Peyer's patch (tissue), 4 donors: Measurements from ENCODE around the gene SLC39A10. TPM values are rescaled to one million over a fixed set of nuclear protein-coding genes. Genes with fewer than 3 reads are reported as not detected.
A peak's percentile ranks its signal among the peaks of the same experiment; 100 is the strongest.
"Not testable (repeated sequence)": the region's sequence is repeated elsewhere in the genome, so short reads cannot be mapped to it uniquely, and the experiment has no call there.

Experiments
- DNase-seq, 3 donors: peaks; one replicate each; pipeline ENCODE4 v3.0.0-alpha.2; 2017 to 2019
- H3K27ac ChIP-seq, 4 donors: fragments of 200-600 bp; sonication (generic); one replicate each; pipeline ENCODE4 v1.5.1; 2016 to 2019
- H3K27me3 ChIP-seq, 2 donors: fragments of 200-600 bp; sonication (generic); one replicate each; pipeline ENCODE4 v1.5.1; 2019
- H3K36me3 ChIP-seq, 3 donors: fragments of 200-600 bp; sonication (generic); one replicate each; pipeline ENCODE4 v1.5.1; 2016 to 2019
- H3K4me1 ChIP-seq, 4 donors: fragments of 200-600 bp; sonication (generic); one replicate each; pipeline ENCODE4 v1.5.1; 2016 to 2019
- H3K4me3 ChIP-seq, 4 donors: fragments of 200-600 bp; sonication (generic); 1 replicate in 3 of 4; 2 replicates in 1 of 4; pipeline ENCODE4 v1.5.1; 2016 to 2019; ENCODE audit warnings: mild to moderate bottlenecking in 1 of 4
- H3K9me3 ChIP-seq, 4 donors: fragments of 200-600 bp; sonication (generic); one replicate each; pipeline ENCODE4 v1.5.1; 2016 to 2019; ENCODE audit warnings: mild to moderate bottlenecking in 1 of 4
- CTCF ChIP-seq, 6 experiments: fragments of 450-650 bp in 4 of 6; fragments of 200-600 bp in 2 of 6; sonication (generic) in 1 of 6; IDR thresholded peaks; one replicate each; pipeline ENCODE4 v1.5.1; 2017 to 2019; ENCODE audit warnings: antibody characterized with exemption in 6 of 6, mild to moderate bottlenecking in 3 of 6, moderate library complexity in 1 of 6
- POLR2A ChIP-seq, 2 donors: fragments of 450-650 bp; IDR thresholded peaks; one replicate each; pipeline ENCODE4 v1.5.1; 2017; ENCODE audit warnings: antibody characterized with exemption in 2 of 2, mild to moderate bottlenecking in 2 of 2, moderate library complexity in 2 of 2
- total RNA-seq, 4 donors: library from RNA; depleted of rRNA; stranded (reverse); fragments of >200 nt; gene quantifications; one replicate each; pipeline ENCODE4 v1.1.0, GENCODE V29; 2016

Gene SLC39A10
- total RNA-seq, 4 donors from 2014 or later: 6.0 to 30.5 (median 10.3) TPM

- Histone ChIP-seq H3K9me3 (no peaks in the 10 kb centered on the region), H3K4me3 (peak overlapping the region in 1 of 4 donors; percentile 92), H3K36me3 (no peaks in the 10 kb centered on the region), H3K27ac (peak overlapping the region in 3 of 4 donors; percentile 99 to 100 (median 99)), H3K4me1 (peaks cover 0 to 36% (median 3%) of the 10 kb centered on the region in 4 donors), H3K27me3 (no peaks in the 10 kb centered on the region)
- DNase-seq: peak in 2 of 3 donors; percentile 86 to 93
- TF ChIP-seq CTCF (IDR thresholded peaks at IDR 0.05) (peak; percentile 77 to 89 (median 82)), POLR2A (IDR thresholded peaks at IDR 0.05) (no peak)
Observed at GRCh38 chr2:195659982-195660890, 3.2 kb downstream of the SLC39A10 start.

GRCh38 chr2:195662138-195662537, 5.1 kb downstream of the SLC39A10 start:
- Histone ChIP-seq H3K9me3 (no peaks in the 10 kb centered on the region), H3K36me3 (no peaks in the 10 kb centered on the region), H3K4me3 (no peak overlapping the region), H3K27me3 (no peaks in the 10 kb centered on the region), H3K4me1 (peaks cover 0 to 30% (median 6%) of the 10 kb centered on the region in 4 donors), H3K27ac (no peak overlapping the region)
- DNase-seq: no peak
- TF ChIP-seq POLR2A (IDR thresholded peaks at IDR 0.05) (no peak), CTCF (IDR thresholded peaks at IDR 0.05) (no peak)

GRCh38 chr2:195663007-195663406, 6.0 kb downstream of the SLC39A10 start:
- Histone ChIP-seq H3K9me3 (no peaks in the 10 kb centered on the region), H3K27me3 (no peaks in the 10 kb centered on the region), H3K36me3 (no peaks in the 10 kb centered on the region), H3K4me1 (peaks cover 0 to 30% (median 6%) of the 10 kb centered on the region in 4 donors), H3K4me3 (no peak overlapping the region), H3K27ac (peak overlapping the region in 3 of 4 donors; percentile 7 to 28 (median 17))
- TF ChIP-seq CTCF (IDR thresholded peaks at IDR 0.05): no peak
- no peak for TF ChIP-seq POLR2A (IDR thresholded peaks at IDR 0.05)
- no peak for DNase-seq

GRCh38 chr2:195664528-195664927, 7.5 kb downstream of the SLC39A10 start:
- no peak for TF ChIP-seq POLR2A (IDR thresholded peaks at IDR 0.05)
- TF ChIP-seq CTCF (IDR thresholded peaks at IDR 0.05): peak in 3 of 6 experiments; percentile 20 to 38 (median 29)
- H3K4me1 ChIP-seq: peaks cover 0 to 20% (median 3%) of the 10 kb centered on the region in 4 donors

GRCh38 chr2:195665153-195665552, 8.1 kb downstream of the SLC39A10 start:
- H3K27ac ChIP-seq, H3K36me3 ChIP-seq, H3K9me3 ChIP-seq, H3K27me3 ChIP-seq, H3K4me3 ChIP-seq, DNase-seq: not testable (repeated sequence)
- peaks cover 0 to 13% (median 3%) of the 10 kb centered on the region in 4 donors for H3K4me1 ChIP-seq

More at GRCh38 chr2:195664528-195664927, 7.5 kb downstream of the SLC39A10 start:
- H3K4me3 ChIP-seq: no peak overlapping the region
- H3K27me3 ChIP-seq: no peaks in the 10 kb centered on the region
- no peak for DNase-seq
- no peak overlapping the region for H3K27ac ChIP-seq
- no peaks in the 10 kb centered on the region for H3K36me3 ChIP-seq
- H3K9me3 ChIP-seq: no peaks in the 10 kb centered on the region

GRCh38 chr2:195666113-195666712, 9.2 kb downstream of the SLC39A10 start:
- H3K27ac ChIP-seq: no peak overlapping the region
- no peaks in the 10 kb centered on the region for H3K27me3 ChIP-seq
- H3K36me3 ChIP-seq: no peaks in the 10 kb centered on the region
- no peaks in the 10 kb centered on the region for H3K9me3 ChIP-seq
- H3K4me3 ChIP-seq: no peak overlapping the region
- H3K4me1 ChIP-seq: peaks cover 0 to 7% (median 3%) of the 10 kb centered on the region in 4 donors
- TF ChIP-seq POLR2A (IDR thresholded peaks at IDR 0.05) (no peak), CTCF (IDR thresholded peaks at IDR 0.05) (no peak)
- DNase-seq: no peak
